Subcutaneous adipose tissue (tissue), 4 donors: ENCODE data around the gene RIGI. TPM values are rescaled to one million over a fixed set of nuclear protein-coding genes. Genes with fewer than 3 reads are reported as not detected.

Experiments
- total RNA-seq, 4 donors: library from RNA; depleted of rRNA; stranded (reverse); fragments of >200 nt; gene quantifications; one replicate each; pipeline ENCODE4 v1.1.0, GENCODE V29; 2016
- TF ChIP-seq, protein P1 (sequence below): fragments of 450-650 bp; IDR thresholded peaks from one replicate; pipeline ENCODE4 v1.5.1; 2016; ENCODE audit warnings: low read depth, mild to moderate bottlenecking, control low read depth, antibody characterized with exemption, moderate library complexity

The RIGI gene
- total RNA-seq, 4 donors from 2014 or later: 8.6 to 19.4 (median 8.9) TPM

DNA sequence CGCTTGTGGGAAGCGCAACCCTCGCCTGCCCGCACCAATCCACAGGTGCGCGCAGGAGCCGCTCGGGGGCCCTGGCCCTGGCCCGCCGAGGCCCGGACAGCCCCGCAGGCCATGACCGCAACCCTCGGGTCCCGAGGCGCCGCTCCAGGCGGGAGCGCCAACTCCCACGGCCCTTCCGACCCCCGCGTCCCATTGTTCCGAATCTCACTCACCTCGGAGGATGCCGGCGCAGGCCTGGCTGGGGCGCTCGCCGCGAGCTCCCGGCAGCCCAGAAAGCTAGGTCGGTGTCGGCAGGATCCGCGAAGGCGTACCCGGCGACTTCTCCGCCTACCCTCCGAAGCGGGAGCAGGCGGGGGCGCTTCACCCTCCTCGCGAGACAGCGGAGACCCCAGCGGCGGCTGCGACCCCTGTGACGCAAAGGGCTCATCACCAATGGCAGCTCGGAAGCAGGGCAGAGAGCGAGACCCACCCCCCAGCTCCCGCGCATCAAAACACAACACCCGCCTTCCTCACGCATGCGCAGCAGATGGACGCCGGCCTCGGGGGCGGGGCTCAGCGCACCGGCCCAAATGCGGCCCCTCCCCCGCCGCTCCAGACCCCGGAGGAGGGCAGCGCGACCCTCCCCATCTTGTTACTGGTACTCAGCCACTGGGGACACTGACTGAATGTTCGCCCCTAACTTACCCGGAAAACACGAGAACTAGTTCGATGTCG, 24.7 kb upstream of the RIGI start:
- TF ChIP-seq, protein P1, sequence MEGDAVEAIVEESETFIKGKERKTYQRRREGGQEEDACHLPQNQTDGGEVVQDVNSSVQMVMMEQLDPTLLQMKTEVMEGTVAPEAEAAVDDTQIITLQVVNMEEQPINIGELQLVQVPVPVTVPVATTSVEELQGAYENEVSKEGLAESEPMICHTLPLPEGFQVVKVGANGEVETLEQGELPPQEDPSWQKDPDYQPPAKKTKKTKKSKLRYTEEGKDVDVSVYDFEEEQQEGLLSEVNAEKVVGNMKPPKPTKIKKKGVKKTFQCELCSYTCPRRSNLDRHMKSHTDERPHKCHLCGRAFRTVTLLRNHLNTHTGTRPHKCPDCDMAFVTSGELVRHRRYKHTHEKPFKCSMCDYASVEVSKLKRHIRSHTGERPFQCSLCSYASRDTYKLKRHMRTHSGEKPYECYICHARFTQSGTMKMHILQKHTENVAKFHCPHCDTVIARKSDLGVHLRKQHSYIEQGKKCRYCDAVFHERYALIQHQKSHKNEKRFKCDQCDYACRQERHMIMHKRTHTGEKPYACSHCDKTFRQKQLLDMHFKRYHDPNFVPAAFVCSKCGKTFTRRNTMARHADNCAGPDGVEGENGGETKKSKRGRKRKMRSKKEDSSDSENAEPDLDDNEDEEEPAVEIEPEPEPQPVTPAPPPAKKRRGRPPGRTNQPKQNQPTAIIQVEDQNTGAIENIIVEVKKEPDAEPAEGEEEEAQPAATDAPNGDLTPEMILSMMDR: no peak

DNA sequence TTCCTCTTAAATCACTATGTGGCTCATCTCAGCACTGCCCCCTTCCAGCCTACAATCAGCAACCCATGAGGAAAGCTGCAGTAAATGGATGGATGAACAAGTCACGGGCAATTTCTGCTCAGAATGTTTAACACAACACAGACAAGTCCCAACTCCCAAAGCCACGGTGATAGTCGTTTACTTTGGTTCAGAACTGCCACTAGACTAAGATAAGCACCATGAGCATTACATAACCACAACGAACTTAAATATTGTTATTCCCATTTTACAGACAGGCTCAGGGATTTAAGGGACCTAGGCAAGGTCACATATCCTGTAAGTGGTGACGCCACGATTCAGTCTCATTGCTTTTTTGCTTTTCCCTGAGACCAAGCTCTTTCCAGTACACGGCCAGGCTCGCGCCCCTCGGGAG, 24.2 kb upstream of the RIGI start:
- TF ChIP-seq, protein P1: no peak

DNA sequence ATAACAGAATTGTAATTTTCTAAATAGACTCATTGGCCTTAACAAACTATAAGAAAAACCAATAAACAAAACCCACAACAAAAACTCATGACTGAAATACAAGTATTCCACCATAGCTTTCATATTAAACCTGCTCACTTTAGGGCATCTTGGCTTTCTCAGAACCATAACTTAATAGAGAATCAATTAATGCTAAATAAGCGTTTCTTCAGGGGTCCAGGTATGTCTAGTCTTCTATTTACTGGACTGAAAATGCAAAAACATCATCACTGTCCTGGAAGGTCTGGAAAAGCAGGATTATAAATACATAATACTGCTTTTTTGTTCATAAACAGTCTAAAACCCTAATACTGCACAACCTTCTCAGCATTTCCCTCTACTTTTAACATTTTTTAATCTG, 19.9 kb upstream of the RIGI start:
- TF ChIP-seq, protein P1: no peak

DNA sequence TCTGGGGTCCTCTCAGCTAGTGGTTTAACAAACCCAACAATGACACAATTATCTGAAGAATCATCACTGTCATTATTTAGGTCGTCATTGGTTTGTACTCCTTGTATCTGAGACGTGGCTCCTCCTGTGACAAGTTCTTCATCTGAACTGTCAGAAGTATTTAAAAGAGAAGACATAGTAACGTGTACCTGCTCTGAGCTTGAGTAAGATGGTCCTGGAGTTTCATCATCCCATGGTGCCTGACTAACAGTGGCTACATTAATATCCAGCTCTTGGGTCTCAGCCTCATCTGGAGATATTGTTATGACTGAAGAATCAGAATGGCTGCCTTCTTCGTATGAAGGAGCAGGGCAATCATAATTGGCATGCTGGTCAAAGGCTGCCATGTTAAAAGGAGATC, 17.1 kb upstream of the RIGI start:
- TF ChIP-seq, protein P1: no peak

DNA sequence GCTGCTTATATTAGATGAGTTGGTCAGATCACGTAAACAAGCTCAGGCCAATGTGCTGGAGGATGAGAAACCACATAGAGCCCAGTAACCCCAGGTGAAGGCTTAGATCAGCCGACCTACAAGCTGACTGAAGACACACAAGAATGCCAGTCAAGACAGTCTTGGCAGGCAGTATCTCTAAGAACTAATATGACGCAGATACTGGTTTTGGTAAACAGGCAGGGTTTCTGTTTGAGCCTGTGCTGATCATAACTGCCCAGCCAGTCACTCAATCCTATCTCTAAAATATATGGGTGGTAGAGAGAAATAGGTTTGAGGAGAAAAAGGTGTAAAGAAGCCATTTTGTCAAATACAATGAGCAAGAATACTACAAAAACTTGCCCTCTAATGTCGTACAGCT, 7.8 kb upstream of the RIGI start:
- TF ChIP-seq, protein P1: no peak

DNA sequence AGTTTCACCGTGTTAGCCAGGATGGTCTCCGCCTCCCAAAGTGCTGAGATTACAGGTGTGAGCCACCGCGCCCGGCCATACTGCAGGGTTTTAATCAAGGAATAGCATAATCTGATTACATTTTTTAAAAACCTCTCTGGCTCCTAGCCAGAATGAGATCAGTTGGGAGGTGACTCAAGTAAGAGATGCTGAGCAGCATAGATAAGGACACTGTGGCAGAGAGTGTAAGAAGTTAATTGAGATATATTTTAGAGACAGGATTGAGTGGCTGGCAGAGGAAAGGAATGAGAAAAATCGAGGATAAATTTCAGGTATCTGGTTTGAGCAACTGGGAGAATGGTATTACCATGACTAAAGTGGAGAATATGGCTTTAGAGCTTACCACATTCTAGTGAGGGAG, 7.3 kb upstream of the RIGI start:
- TF ChIP-seq, protein P1: no peak

DNA sequence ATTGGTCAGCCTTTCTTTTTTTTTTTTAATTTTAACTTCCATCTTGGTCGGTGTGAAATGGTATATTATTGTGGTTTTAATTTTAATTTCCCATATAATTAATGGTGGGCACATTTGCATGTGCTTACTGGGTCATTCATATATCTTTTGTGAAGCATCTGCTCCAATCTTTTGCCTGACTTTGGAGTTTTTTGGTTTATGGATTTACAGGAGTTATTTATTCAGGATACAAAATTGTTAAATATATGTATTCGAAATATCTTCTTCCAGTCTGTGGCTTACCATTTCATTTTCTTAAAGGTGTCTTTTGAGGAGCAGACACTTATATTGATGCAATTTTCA, 682 bp upstream of the RIGI start:
- TF ChIP-seq, protein P1: no peak
